ENCODE data around the gene TCF7L2. TPM values are rescaled to one million over a fixed set of nuclear protein-coding genes. Genes with fewer than 3 reads are reported as not detected.
A peak's percentile ranks its signal among the peaks of the same experiment; 100 is the strongest.

TCF7L2 gene
- total RNA-seq, 1 experiment from 2014 or later = 16.1 TPM

- CTCF ChIA-PET = interaction anchor here (0.7 kb wide), 1 partner anchor 546 kb away, joined by 3 read pairs; no protein-coding TSS in a partner anchor
- peaks cover 38% of the 10 kb centered on the region for H3K79me2 ChIP-seq (ENCODE audit: low read length)
- intact Hi-C loops (cut with micrococcal nuclease) = loop anchor here (1.0 to 10.0 kb wide), 3 partner anchors 171 to 648 kb away; no protein-coding TSS in a partner anchor
Measured at GRCh38 chr10:113125612-113126011, 175.6 kb downstream of the TCF7L2 start.

GRCh38 chr10:113126229-113127201, 176.5 kb downstream of the TCF7L2 start:
- H3K4me2 ChIP-seq (ENCODE audit: low read length) = peak overlapping the region; percentile 82
- peaks cover 13% of the 10 kb centered on the region for H3K4me1 ChIP-seq (ENCODE audit: insufficient read depth, low read length)
- H3K4me3 ChIP-seq (ENCODE audit: low read length) = peak overlapping the region; percentile 63
- intact Hi-C loops (cut with micrococcal nuclease) = loop anchor here (1.0 to 10.0 kb wide), 3 partner anchors 172 to 649 kb away; no protein-coding TSS in a partner anchor
- no peaks in the 10 kb centered on the region for H3F3A ChIP-seq (ENCODE audit: low read length, unreplicated experiment)
- peak; percentile 61 for TF ChIP-seq CTCF (conservative IDR thresholded peaks at IDR 0.05; ENCODE audit: low read depth, low read length)
- no peak for TF ChIP-seq EZH2phosphoT487 (IDR thresholded peaks at IDR 0.05; ENCODE audit: borderline replicate concordance, low read length)
- ATAC-seq (peak; percentile 99), DNase-seq (peak; percentile 73)
- no peaks in the 10 kb centered on the region for H3K9me2 ChIP-seq (replicated peaks; ENCODE audit: low read length)
- peaks cover 42% of the 10 kb centered on the region for H3K79me2 ChIP-seq (ENCODE audit: low read length)
- no peaks in the 10 kb centered on the region for H3K9me3 ChIP-seq (ENCODE audit: low read length)
- H3K9ac ChIP-seq (ENCODE audit: low read length) = peak overlapping the region; percentile 30; the same call in 1 of the 2 replicates
- H2AFZ ChIP-seq (ENCODE audit: low read length) = peak overlapping the region; percentile 52; the same call in 1 of the 2 replicates
- TSS peak; percentile 42 for BruUV-seq (replicated peaks)
- no peaks in the 10 kb centered on the region for H3K27me3 ChIP-seq (ENCODE audit: low read length)
- ChIA-PET POLR2A (ENCODE audit: unreplicated experiment) (interaction anchor here (0.7 kb wide), 1 partner anchor 946 kb away, joined by 8 read pairs; no protein-coding TSS in a partner anchor), CTCF (interaction anchor here (0.6 to 0.7 kb wide), 3 partner anchors 13 to 547 kb away, joined by 3 to 6 read pairs (median 5); no protein-coding TSS in a partner anchor)
- H4K20me1 ChIP-seq (ENCODE audit: low read length) = 0 out of 2 replicates have a peak, but pooled peaks cover 4% of the 10 kb centered on the region
- H3K36me3 ChIP-seq (ENCODE audit: low read depth, low read length) = no peaks in the 10 kb centered on the region
- no peak overlapping the region for H3K27ac ChIP-seq (ENCODE audit: low read length)

More at GRCh38 chr10:113125612-113126011, 175.6 kb downstream of the TCF7L2 start:
- no peak for ATAC-seq
- peak overlapping the region; percentile 82 for H3K4me2 ChIP-seq (ENCODE audit: low read length)
- no peak overlapping the region for H3K27ac ChIP-seq (ENCODE audit: low read length)
- POLR2A ChIA-PET (ENCODE audit: unreplicated experiment) = interaction anchor here (0.7 kb wide), 1 partner anchor 947 kb away, joined by 8 read pairs; no protein-coding TSS in a partner anchor
- H3K4me1 ChIP-seq (ENCODE audit: insufficient read depth, low read length) = peaks cover 13% of the 10 kb centered on the region
- H3K4me3 ChIP-seq (ENCODE audit: low read length) = peak overlapping the region; percentile 63; the same call in 1 of the 2 replicates
- H2AFZ ChIP-seq (ENCODE audit: low read length) = no peak overlapping the region
- H3K27me3 ChIP-seq (ENCODE audit: low read length) = no peaks in the 10 kb centered on the region
- H3F3A ChIP-seq (ENCODE audit: low read length, unreplicated experiment) = no peaks in the 10 kb centered on the region
- 0 out of 2 replicates have a peak, but pooled peaks cover 4% of the 10 kb centered on the region for H4K20me1 ChIP-seq (ENCODE audit: low read length)
- no peaks in the 10 kb centered on the region for H3K9me3 ChIP-seq (ENCODE audit: low read length)
- no peak for DNase-seq
- H3K9me2 ChIP-seq (replicated peaks; ENCODE audit: low read length) = no peaks in the 10 kb centered on the region
- no peak for TF ChIP-seq EZH2 (IDR thresholded peaks at IDR 0.05; ENCODE audit: low read length, unreplicated experiment)
- TF ChIP-seq CTCF (conservative IDR thresholded peaks at IDR 0.05; ENCODE audit: low read depth, low read length) = no peak
- no peak for TF ChIP-seq EZH2phosphoT487 (IDR thresholded peaks at IDR 0.05; ENCODE audit: borderline replicate concordance, low read length)
- BruUV-seq (replicated peaks) = no TSS peak
- H3K36me3 ChIP-seq (ENCODE audit: low read depth, low read length) = no peaks in the 10 kb centered on the region
- H3K9ac ChIP-seq (ENCODE audit: low read length) = no peak overlapping the region

Measured in PC-3 (cell line).